ENCODE measurements around the gene CDCP2. TPM values are rescaled to one million over a fixed set of nuclear protein-coding genes. Genes with fewer than 3 reads are reported as not detected.

CDCP2 gene
- total RNA-seq, 1 donor from 2014 or later: not detected

GRCh38 chr1:54178296-54179070, 25.7 kb upstream of the CDCP2 start:
- H3K36me3 Mint-ChIP-seq (ENCODE audit: insufficient read depth): peaks cover 4% of the 10 kb centered on the region
- no peak overlapping the region for H3K4me3 Mint-ChIP-seq (ENCODE audit: low read depth)
- H3K9me3 Mint-ChIP-seq (ENCODE audit: low read depth): no peaks in the 10 kb centered on the region
- no peak overlapping the region for H3K27ac Mint-ChIP-seq
- no peaks in the 10 kb centered on the region for H3K4me1 Mint-ChIP-seq (ENCODE audit: low read depth)
- DNase-seq (ENCODE audit: low spot score, unreplicated experiment): no peak
- TF ChIP-seq CTCF (IDR thresholded peaks at IDR 0.05; ENCODE audit: unreplicated experiment): no peak
- H3K27me3 Mint-ChIP-seq: no peaks in the 10 kb centered on the region

GRCh38 chr1:54177726-54178125, 24.9 kb upstream of the CDCP2 start:
- no peak overlapping the region for H3K27ac Mint-ChIP-seq
- H3K27me3 Mint-ChIP-seq: no peaks in the 10 kb centered on the region
- H3K36me3 Mint-ChIP-seq (ENCODE audit: insufficient read depth): peaks cover 4% of the 10 kb centered on the region
- H3K9me3 Mint-ChIP-seq (ENCODE audit: low read depth): no peaks in the 10 kb centered on the region
- TF ChIP-seq CTCF (IDR thresholded peaks at IDR 0.05; ENCODE audit: unreplicated experiment): no peak
- H3K4me1 Mint-ChIP-seq (ENCODE audit: low read depth): no peaks in the 10 kb centered on the region
- DNase-seq (ENCODE audit: low spot score, unreplicated experiment): no peak
- no peak overlapping the region for H3K4me3 Mint-ChIP-seq (ENCODE audit: low read depth)

GRCh38 chr1:54176621-54177327, 24.0 kb upstream of the CDCP2 start:
- Mint-ChIP-seq H3K9me3 (ENCODE audit: low read depth) (no peaks in the 10 kb centered on the region), H3K36me3 (ENCODE audit: insufficient read depth) (peaks cover 4% of the 10 kb centered on the region), H3K27ac (no peak overlapping the region), H3K4me1 (ENCODE audit: low read depth) (no peaks in the 10 kb centered on the region), H3K4me3 (ENCODE audit: low read depth) (no peak overlapping the region), H3K27me3 (no peaks in the 10 kb centered on the region)
- no peak for TF ChIP-seq CTCF (IDR thresholded peaks at IDR 0.05; ENCODE audit: unreplicated experiment)
- no peak for DNase-seq (ENCODE audit: low spot score, unreplicated experiment)

DNA sequence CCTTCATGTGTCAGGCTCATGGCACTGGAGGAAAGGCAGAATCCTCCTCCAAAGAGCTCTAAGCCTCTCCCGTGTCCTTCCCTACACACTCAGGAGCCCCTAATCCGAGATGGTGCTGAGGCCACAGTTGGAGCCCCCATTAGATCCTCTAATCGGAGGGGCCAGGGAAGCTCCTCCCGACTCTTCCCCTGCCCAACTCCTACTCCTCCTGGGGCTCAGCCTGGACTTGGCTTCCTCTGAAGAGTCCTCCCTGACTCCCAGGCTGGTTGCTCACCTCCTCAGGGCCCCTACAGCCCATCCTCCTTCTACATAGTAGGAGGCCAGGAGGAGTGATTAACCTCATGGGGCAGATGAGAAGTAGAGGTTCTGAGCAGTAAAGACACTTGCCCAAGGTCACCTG, 21.3 kb upstream of the CDCP2 start:
- no peak overlapping the region for H3K27ac Mint-ChIP-seq
- H3K36me3 Mint-ChIP-seq (ENCODE audit: insufficient read depth): peaks cover 2% of the 10 kb centered on the region
- no peak for TF ChIP-seq CTCF (IDR thresholded peaks at IDR 0.05; ENCODE audit: unreplicated experiment)
- no peaks in the 10 kb centered on the region for H3K9me3 Mint-ChIP-seq (ENCODE audit: low read depth)
- no peak overlapping the region for H3K4me3 Mint-ChIP-seq (ENCODE audit: low read depth)
- no peaks in the 10 kb centered on the region for H3K4me1 Mint-ChIP-seq (ENCODE audit: low read depth)
- DNase-seq (ENCODE audit: low spot score, unreplicated experiment): no peak
- no peaks in the 10 kb centered on the region for H3K27me3 Mint-ChIP-seq

DNA sequence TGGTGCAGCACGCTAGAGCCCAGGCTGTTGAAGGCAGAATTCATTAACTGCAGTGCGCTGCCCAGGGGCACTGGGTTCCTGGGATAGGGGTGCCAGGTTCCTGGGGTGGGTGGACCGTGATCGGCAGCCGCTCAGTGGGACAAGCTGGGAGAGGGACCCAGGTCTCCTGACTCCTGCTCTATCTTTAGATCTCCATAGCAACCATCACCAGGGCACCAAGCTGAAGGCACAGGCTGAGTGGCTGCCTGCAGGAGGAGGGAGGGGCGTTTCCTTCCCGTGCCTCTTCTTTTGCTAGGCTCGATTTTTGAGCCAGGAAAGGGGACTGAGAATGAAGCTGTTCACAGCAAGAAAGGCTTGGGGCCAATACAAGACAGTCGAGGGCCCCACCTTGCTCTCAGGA, 20.9 kb upstream of the CDCP2 start:
- Mint-ChIP-seq H3K36me3 (ENCODE audit: insufficient read depth) (peaks cover 2% of the 10 kb centered on the region), H3K27me3 (no peaks in the 10 kb centered on the region), H3K4me3 (ENCODE audit: low read depth) (no peak overlapping the region), H3K27ac (no peak overlapping the region), H3K9me3 (ENCODE audit: low read depth) (no peaks in the 10 kb centered on the region), H3K4me1 (ENCODE audit: low read depth) (no peaks in the 10 kb centered on the region)
- no peak for DNase-seq (ENCODE audit: low spot score, unreplicated experiment)
- TF ChIP-seq CTCF (IDR thresholded peaks at IDR 0.05; ENCODE audit: unreplicated experiment): no peak
